Memory B cell (primary cell): Measurements from ENCODE around the gene POLR3H.
A peak's percentile ranks its signal among the peaks of the same experiment; 100 is the strongest.

Experiments
- ATAC-seq: fragments of 150-1000 bp; cut with Tn5 transposase; 2 replicates; pipeline ENCODE4 v1.10.0; 2021; ENCODE audit warnings: low read depth, mild to moderate bottlenecking, moderate library complexity
- DNase-seq, 2 donors: peaks; one replicate each; pipeline ENCODE4 v3.0.0; 2022; ENCODE audit warnings: low spot score in 2 of 2
- H3K27ac Mint-ChIP-seq: one replicate; pipeline ENCODE4 v1.8.0; 2022; ENCODE audit warnings: mild to moderate bottlenecking, moderate library complexity, mixed read lengths
- H3K27me3 Mint-ChIP-seq: one replicate; pipeline ENCODE4 v1.8.0; 2022; ENCODE audit warnings: mixed read lengths
- H3K36me3 Mint-ChIP-seq: one replicate; pipeline ENCODE4 v1.8.0; 2022; ENCODE audit warnings: mild to moderate bottlenecking, mixed read lengths
- H3K4me1 Mint-ChIP-seq: one replicate; pipeline ENCODE4 v1.8.0; 2022; ENCODE audit warnings: mixed read lengths
- H3K4me3 Mint-ChIP-seq: one replicate; pipeline ENCODE4 v1.8.0; 2022; ENCODE audit warnings: mild to moderate bottlenecking, moderate library complexity, mixed read lengths
- H3K9me3 Mint-ChIP-seq: one replicate; pipeline ENCODE4 v1.8.0; 2022; ENCODE audit warnings: mixed read lengths

The POLR3H gene

DNA sequence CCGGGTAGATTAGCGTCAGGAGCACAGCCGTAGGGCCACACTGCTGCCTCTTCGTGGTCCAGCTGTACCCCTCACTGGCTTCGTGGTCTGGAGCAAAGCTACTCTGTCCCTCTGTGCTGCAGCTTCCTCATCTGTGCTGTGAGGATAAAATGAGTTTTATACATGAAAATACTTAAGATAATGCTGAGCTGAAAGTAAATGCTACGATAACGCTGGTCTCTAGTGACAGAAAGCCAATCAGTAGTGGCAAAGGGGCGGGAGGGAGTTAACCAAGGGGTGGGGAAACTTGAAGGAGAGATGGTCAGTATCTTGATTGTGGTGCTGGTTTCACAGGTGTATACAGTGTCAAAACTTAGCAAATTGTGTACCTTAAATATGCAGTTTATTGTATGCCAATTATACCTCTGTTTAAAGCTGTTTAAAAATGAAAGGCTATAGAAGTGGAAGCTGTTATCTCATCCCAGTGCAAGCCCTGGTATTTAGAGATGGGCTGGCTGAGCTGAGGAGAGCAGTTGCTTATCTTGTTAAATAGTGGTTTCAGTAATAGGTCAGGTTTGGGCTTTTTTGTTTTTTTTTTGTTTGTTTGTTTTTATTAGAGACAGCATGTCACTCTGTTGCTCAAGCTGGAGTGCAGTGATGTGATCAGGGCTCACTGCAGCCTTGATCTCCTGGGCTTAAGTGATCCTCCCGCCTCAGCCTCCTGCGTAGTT lies 38.6 kb downstream of the POLR3H start:
- DNase-seq (no peak), ATAC-seq (no peak)
- H3K4me1 Mint-ChIP-seq: peaks cover 12% of the 10 kb centered on the region
- H3K36me3 Mint-ChIP-seq: peaks cover 22% of the 10 kb centered on the region
- H3K27ac Mint-ChIP-seq: no peak overlapping the region
- H3K9me3 Mint-ChIP-seq: no peaks in the 10 kb centered on the region
- no peak overlapping the region for H3K4me3 Mint-ChIP-seq
- H3K27me3 Mint-ChIP-seq: no peaks in the 10 kb centered on the region

DNA sequence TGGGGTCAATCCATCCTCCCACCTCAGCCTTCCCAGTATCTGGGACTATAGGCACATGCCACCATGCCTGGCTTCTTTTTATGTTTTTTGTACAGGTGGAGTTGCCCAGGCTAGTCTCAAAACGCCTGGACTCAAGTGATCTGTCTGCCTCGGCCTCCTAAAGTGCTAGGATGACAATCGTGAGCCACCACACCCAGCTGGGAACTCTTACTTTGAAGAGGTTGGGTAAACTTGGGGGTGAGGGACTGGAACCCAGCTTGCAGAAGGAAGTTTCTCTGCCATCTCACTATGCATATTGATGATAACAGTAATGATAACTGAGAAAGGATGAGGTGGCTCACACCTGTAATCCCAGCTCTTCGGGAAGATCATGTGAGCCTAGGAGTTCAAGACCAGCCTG lies 39.5 kb downstream of the POLR3H start:
- DNase-seq (no peak), ATAC-seq (no peak)
- Mint-ChIP-seq H3K4me1 (peaks cover 12% of the 10 kb centered on the region), H3K36me3 (peaks cover 20% of the 10 kb centered on the region), H3K9me3 (no peaks in the 10 kb centered on the region), H3K4me3 (peak overlapping the region; percentile 17), H3K27me3 (no peaks in the 10 kb centered on the region), H3K27ac (peak overlapping the region; percentile 68)

- peaks cover 21% of the 10 kb centered on the region for H3K36me3 Mint-ChIP-seq
- DNase-seq (no peak), ATAC-seq (peak; percentile 63)
- peak overlapping the region; percentile 68 for H3K27ac Mint-ChIP-seq
- H3K9me3 Mint-ChIP-seq: no peaks in the 10 kb centered on the region
- H3K27me3 Mint-ChIP-seq: no peaks in the 10 kb centered on the region
- H3K4me1 Mint-ChIP-seq: peaks cover 17% of the 10 kb centered on the region
- H3K4me3 Mint-ChIP-seq: no peak overlapping the region
Measured at GRCh38 chr22:41504397-41504796, 39.9 kb downstream of the POLR3H start.

GRCh38 chr22:41501209-41501608 lies 43.1 kb downstream of the POLR3H start:
- H3K9me3 Mint-ChIP-seq: no peaks in the 10 kb centered on the region
- peak in 1 of 2 donors; percentile 42 for DNase-seq
- peaks cover 14% of the 10 kb centered on the region for H3K36me3 Mint-ChIP-seq
- ATAC-seq: peak; percentile 92
- no peaks in the 10 kb centered on the region for H3K27me3 Mint-ChIP-seq
- no peak overlapping the region for H3K4me3 Mint-ChIP-seq
- peak overlapping the region; percentile 65 for H3K27ac Mint-ChIP-seq
- H3K4me1 Mint-ChIP-seq: peaks cover 27% of the 10 kb centered on the region

DNA sequence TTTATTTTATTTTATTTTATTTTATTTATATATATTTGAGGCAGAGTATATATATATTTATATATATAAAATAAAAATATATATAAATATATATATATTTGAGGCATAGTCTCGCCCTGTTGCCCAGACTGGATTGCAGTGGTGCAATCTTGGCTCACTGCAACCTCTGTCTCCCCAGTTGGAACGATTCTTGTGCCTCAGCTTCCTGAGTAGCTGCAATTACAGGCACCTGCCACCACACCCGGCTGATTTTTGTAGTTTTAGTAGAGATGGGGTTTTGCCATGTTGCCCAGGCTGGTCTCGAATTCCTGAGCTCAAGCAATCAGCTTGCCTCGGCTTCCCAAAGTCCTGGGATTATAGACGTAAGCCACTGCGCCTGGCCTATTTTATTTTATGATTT lies 44.0 kb downstream of the POLR3H start:
- Mint-ChIP-seq H3K27ac (no peak overlapping the region), H3K27me3 (no peaks in the 10 kb centered on the region), H3K9me3 (no peaks in the 10 kb centered on the region), H3K4me1 (peaks cover 27% of the 10 kb centered on the region), H3K4me3 (no peak overlapping the region), H3K36me3 (peaks cover 14% of the 10 kb centered on the region)
- DNase-seq (no peak), ATAC-seq (no peak)

GRCh38 chr22:41499624-41500280 lies 44.5 kb downstream of the POLR3H start:
- Mint-ChIP-seq H3K9me3 (no peaks in the 10 kb centered on the region), H3K36me3 (peaks cover 12% of the 10 kb centered on the region), H3K4me1 (peaks cover 25% of the 10 kb centered on the region), H3K27ac (peak overlapping the region; percentile 28), H3K27me3 (no peaks in the 10 kb centered on the region), H3K4me3 (no peak overlapping the region)
- DNase-seq (no peak), ATAC-seq (no peak)

DNA sequence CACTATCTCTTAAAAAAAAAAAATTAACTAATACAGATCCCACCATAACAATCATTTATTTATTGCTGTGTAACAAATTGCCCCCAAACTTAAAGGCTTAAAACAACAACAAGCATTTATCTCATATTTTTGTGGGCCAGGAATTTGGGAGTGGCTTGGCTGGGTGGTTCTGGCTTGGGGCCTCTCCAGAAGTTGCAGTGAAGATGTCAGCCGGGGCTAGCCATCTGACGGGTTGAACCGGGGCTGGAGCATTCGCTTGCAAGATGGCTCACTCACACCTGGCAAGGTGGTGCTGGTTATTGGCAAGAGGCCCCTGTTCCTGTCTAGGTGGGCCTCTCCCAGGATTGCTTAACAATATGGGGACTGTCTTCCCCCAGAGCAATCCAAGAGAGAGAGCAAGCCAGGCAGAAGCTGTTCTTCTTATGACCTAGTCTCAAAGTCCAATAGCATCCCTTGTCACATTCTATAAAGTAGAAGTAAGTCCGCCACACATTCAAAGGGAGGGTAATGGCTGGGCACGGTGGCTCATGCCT lies 45.9 kb downstream of the POLR3H start:
- H3K27me3 Mint-ChIP-seq: no peaks in the 10 kb centered on the region
- no peak for DNase-seq

DNA sequence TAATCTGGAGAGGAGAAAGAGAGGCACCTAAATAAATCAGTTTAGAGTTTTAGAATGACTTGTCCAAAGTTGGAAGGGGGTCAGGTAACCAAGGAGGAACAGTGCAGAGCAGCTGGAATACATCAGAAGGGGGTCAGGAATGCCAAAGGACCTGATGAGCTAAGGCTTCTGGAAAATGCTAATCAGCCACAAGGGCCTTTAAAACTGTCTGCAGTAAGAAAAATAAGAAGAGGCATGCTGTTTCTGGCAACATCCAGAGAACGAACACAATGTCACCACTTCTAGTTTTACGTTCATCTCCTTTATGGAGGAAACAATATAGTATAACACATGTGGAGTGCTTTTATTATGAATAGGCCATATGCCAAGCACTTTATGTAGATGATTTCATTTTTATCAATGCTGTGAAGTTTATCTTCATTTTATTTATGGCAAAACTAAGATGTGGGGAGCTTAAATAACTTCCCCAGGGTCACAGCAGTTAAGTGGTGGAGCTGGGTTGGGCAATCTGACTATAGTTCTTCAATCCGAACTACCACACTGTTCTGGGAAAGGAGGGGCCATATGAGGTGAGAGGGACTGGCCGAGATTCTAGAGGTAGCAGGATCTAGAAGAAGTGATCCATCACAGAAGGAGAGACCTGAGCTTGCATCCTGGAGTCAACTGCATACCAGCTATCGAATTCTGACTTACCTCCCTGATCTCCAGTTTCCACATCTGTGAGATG lies 52.7 kb downstream of the POLR3H start:
- no peak for ATAC-seq
- no peaks in the 10 kb centered on the region for H3K27me3 Mint-ChIP-seq
- no peak for DNase-seq
- H3K27ac Mint-ChIP-seq: peak overlapping the region; percentile 4
- no peaks in the 10 kb centered on the region for H3K9me3 Mint-ChIP-seq
- H3K4me1 Mint-ChIP-seq: peaks cover 27% of the 10 kb centered on the region
- H3K36me3 Mint-ChIP-seq: peaks cover 7% of the 10 kb centered on the region
- no peak overlapping the region for H3K4me3 Mint-ChIP-seq

More for the DNA sequence above, 45.9 kb downstream of the POLR3H start:
- H3K36me3 Mint-ChIP-seq: peaks cover 11% of the 10 kb centered on the region
- ATAC-seq: no peak
- H3K4me1 Mint-ChIP-seq: peaks cover 22% of the 10 kb centered on the region
- no peaks in the 10 kb centered on the region for H3K9me3 Mint-ChIP-seq
- H3K4me3 Mint-ChIP-seq: no peak overlapping the region
- H3K27ac Mint-ChIP-seq: no peak overlapping the region

GRCh38 chr22:41488596-41489385 lies 55.5 kb downstream of the POLR3H start:
- Mint-ChIP-seq H3K36me3 (peaks cover 10% of the 10 kb centered on the region), H3K4me3 (no peak overlapping the region), H3K4me1 (peaks cover 37% of the 10 kb centered on the region), H3K27ac (peak overlapping the region; percentile 12), H3K27me3 (no peaks in the 10 kb centered on the region), H3K9me3 (no peaks in the 10 kb centered on the region)
- no peak for DNase-seq
- no peak for ATAC-seq

GRCh38 chr22:41488076-41488475 lies 56.2 kb downstream of the POLR3H start:
- ATAC-seq (no peak), DNase-seq (no peak)
- Mint-ChIP-seq H3K27me3 (no peaks in the 10 kb centered on the region), H3K4me3 (no peak overlapping the region), H3K36me3 (peaks cover 10% of the 10 kb centered on the region), H3K9me3 (no peaks in the 10 kb centered on the region), H3K4me1 (peaks cover 39% of the 10 kb centered on the region), H3K27ac (peak overlapping the region; percentile 12)

DNA sequence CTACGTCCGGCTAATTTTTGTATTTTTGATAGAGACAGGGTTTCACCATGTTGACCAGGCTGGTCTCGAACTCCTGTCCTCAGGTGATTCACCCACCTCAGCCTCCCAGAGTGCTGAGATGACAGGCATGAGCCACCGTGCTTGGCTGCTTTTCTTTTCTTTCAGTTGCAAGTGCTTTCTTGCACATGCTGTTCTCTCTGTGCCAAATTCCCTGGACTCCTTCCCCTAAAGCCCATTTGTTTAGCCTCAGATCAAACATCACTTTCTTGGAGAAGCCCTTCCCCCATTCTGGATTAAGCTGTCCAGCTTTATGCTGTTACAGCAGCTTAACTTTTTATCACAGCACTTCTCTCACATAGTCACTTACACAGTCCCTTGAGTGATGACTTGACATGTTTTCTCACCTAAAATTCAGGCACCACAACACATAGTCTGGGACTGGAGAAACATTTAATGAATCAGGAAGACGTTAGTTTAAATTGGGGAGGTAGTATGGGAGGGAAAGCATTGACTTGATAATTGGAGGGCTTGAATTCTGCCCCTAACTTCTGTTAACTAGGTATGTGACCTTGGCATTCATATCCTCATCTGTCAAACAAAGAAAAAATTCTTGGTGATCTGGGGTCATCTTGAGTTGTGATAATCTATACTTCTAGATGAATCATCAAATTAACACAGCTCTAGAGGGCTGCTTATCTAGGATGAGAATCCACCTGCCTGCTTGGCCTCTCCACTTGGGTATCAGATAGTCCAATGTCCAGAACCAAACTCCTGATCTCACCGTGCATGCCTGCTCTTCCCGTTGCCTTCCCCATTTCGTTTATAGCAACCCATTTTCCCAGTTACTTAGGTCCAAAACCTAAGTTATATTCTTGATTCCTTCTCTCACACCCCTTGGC lies 57.0 kb downstream of the POLR3H start:
- Mint-ChIP-seq H3K9me3 (no peaks in the 10 kb centered on the region), H3K36me3 (peaks cover 10% of the 10 kb centered on the region), H3K4me3 (no peak overlapping the region), H3K4me1 (peaks cover 47% of the 10 kb centered on the region), H3K27ac (peak overlapping the region; percentile 12), H3K27me3 (no peaks in the 10 kb centered on the region)
- DNase-seq (no peak), ATAC-seq (no peak)

- Mint-ChIP-seq H3K4me3 (no peak overlapping the region), H3K4me1 (peaks cover 59% of the 10 kb centered on the region), H3K9me3 (no peaks in the 10 kb centered on the region), H3K27me3 (no peaks in the 10 kb centered on the region), H3K36me3 (peaks cover 10% of the 10 kb centered on the region), H3K27ac (no peak overlapping the region)
- ATAC-seq: no peak
- no peak for DNase-seq
Measured at GRCh38 chr22:41485033-41485432, 59.2 kb downstream of the POLR3H start.
